Smooth muscle cell of the pulmonary artery (primary cell): ENCODE results near the gene SLC15A2. TPM values are rescaled to one million over a fixed set of nuclear protein-coding genes. Genes with fewer than 3 reads are reported as not detected.

ENCODE experiments used
- total RNA-seq: library from RNA; depleted of rRNA; stranded (reverse); fragments of >200 nt; gene quantifications from 2 replicates; pipeline ENCODE4 v1.2.3, GENCODE V29; 2014

Gene SLC15A2
- total RNA-seq = 0.26 and 0.30 TPM in 2 replicates

GRCh38 chr3:121894301-121894990, at the start of gene SLC15A2:
SLC15A2 (plus strand) TSS chr3:121894401; CDS start chr3:121894477, 76 bp downstream.

Other genes with a start within 250 kb of the SLC15A2 start
- gene HCLS1, start 233.5 kb upstream of the SLC15A2 start, total RNA-seq = 0.76 and 2.2 TPM in 2 replicates
- 52.6 and 66.0 TPM in 2 replicates for gene GOLGB1, start 144.7 kb upstream of the SLC15A2 start, total RNA-seq
- gene IQCB1, start 59.3 kb upstream of the SLC15A2 start, total RNA-seq = 8.4 and 9.4 TPM in 2 replicates
- 1.7 and 1.9 TPM in 2 replicates for gene EAF2, start 59.2 kb upstream of the SLC15A2 start, total RNA-seq
- gene ILDR1, start 127.8 kb downstream of the SLC15A2 start, total RNA-seq = not detected in 2 replicates
- gene CD86, start 161.0 kb downstream of the SLC15A2 start, total RNA-seq = not detected in 2 replicates